H1 (cell line): ENCODE measurements around the gene KLC4. TPM values are rescaled to one million over a fixed set of nuclear protein-coding genes. Genes with fewer than 3 reads are reported as not detected.
A peak's percentile ranks its signal among the peaks of the same experiment; 100 is the strongest.

Experiments
- CTCF ChIA-PET: fragments of 300-600 bp; sonication (Branson Sonifier 250); formaldehyde crosslinking; loops from one replicate; lab custom pipeline; 2021; ENCODE audit not compliant: partially characterized antibody; lab: Charles Lee
- POLR2A ChIA-PET: fragments of 300-600 bp; sonication (Branson Sonifier 250); formaldehyde crosslinking; loops from one replicate; lab custom pipeline; 2021; ENCODE audit warnings: inconsistent platforms; ENCODE audit not compliant: partially characterized antibody; lab: Charles Lee
- DNase-seq, 2 experiments: peaks; one replicate each; pipeline versions ENCODE4 v3.0.0 to v3.0.0-alpha.2; 2010 to 2022; ENCODE audit warnings: low spot score in 2 of 2, low read depth in 1 of 2, mixed read lengths in 1 of 2
- FAIRE-seq: peaks from 2 replicates; lab custom pipeline; 2011; peaks lifted over from hg19 to GRCh38; lab: Jason Lieb, UNC
- H2AFZ ChIP-seq: 2 replicates; pipeline ENCODE4 v1.8.1; 2012; ENCODE audit warnings: low read length, inconsistent platforms
- H2AK5ac ChIP-seq: 2 replicates; pipeline ENCODE4 v1.6.1; 2013; ENCODE audit warnings: low read depth, low read length
- H2BK120ac ChIP-seq: replicated peaks from 2 replicates; pipeline ENCODE3; 2013; ENCODE audit warnings: low read depth, low read length, inconsistent platforms
- H2BK12ac ChIP-seq: 2 replicates; pipeline ENCODE4 v1.6.1; 2013; ENCODE audit warnings: low read depth, low read length
- H2BK15ac ChIP-seq: 2 replicates; pipeline ENCODE4 v1.6.1; 2013; ENCODE audit warnings: low read length
- H2BK20ac ChIP-seq: 2 replicates; pipeline ENCODE4 v1.6.1; 2013; ENCODE audit warnings: low read length
- H2BK5ac ChIP-seq: 2 replicates; pipeline ENCODE4 v1.6.1; 2013; ENCODE audit warnings: low read depth, low read length
- H3K14ac ChIP-seq: 2 replicates; pipeline ENCODE4 v1.6.1; 2013; ENCODE audit warnings: inconsistent platforms; ENCODE audit not compliant: insufficient read length
- H3K18ac ChIP-seq: 2 replicates; pipeline ENCODE4 v1.6.1; 2013; ENCODE audit warnings: low read length; ENCODE audit errors: extremely low read depth
- H3K23ac ChIP-seq: 2 replicates; pipeline ENCODE4 v1.6.1; 2013; ENCODE audit warnings: inconsistent platforms; ENCODE audit not compliant: insufficient read length
- H3K23me2 ChIP-seq: 2 replicates; pipeline ENCODE4 v1.6.1; 2013; ENCODE audit warnings: low read depth, low read length
- H3K27ac ChIP-seq: 2 replicates; pipeline ENCODE4 v1.6.1; 2011; ENCODE audit warnings: low read depth, low read length, inconsistent platforms
- H3K27me3 ChIP-seq, 4 experiments: replicated peaks in 1 of 4; 1 replicate in 1 of 4; 2 replicates in 3 of 4; pipeline versions ENCODE4 v1.6.1 to v1.8.1; 2011 to 2013; ENCODE audit warnings: low read length in 3 of 4, mild to moderate bottlenecking in 3 of 4, inconsistent platforms in 2 of 4, mixed read lengths in 2 of 4, moderate library complexity in 1 of 4; ENCODE audit not compliant: control insufficient read depth in 3 of 4, insufficient read depth in 3 of 4; ENCODE audit errors: extremely low read depth in 1 of 4
- H3K36me3 ChIP-seq, 4 experiments: 2 replicates each; pipeline versions ENCODE4 v1.6.1 to v1.8.1; 2011 to 2013; ENCODE audit warnings: mild to moderate bottlenecking in 4 of 4, low read length in 3 of 4, moderate library complexity in 2 of 4, control low read depth in 1 of 4, inconsistent platforms in 1 of 4; ENCODE audit not compliant: insufficient read depth in 4 of 4, control insufficient read depth in 2 of 4
- H3K4ac ChIP-seq: replicated peaks from 2 replicates; pipeline ENCODE3; 2013; ENCODE audit warnings: low read length, low read depth, mixed read lengths, inconsistent platforms; ENCODE audit not compliant: insufficient read length
- H3K4me1 ChIP-seq, 4 experiments: replicated peaks in 1 of 4; 1 replicate in 1 of 4; 2 replicates in 3 of 4; pipeline versions ENCODE4 v1.6.1 to v1.8.1; 2011 to 2013; ENCODE audit warnings: low read length in 3 of 4, inconsistent platforms in 2 of 4, mixed read lengths in 1 of 4; ENCODE audit not compliant: insufficient read depth in 4 of 4, control insufficient read depth in 3 of 4
- H3K4me2 ChIP-seq, 2 experiments: 2 replicates each; pipeline versions ENCODE4 v1.6.1 to v1.8.1; 2011 to 2013; ENCODE audit warnings: low read depth in 2 of 2, low read length in 2 of 2, control low read depth in 1 of 2, inconsistent platforms in 1 of 2, mild to moderate bottlenecking in 1 of 2; ENCODE audit not compliant: insufficient read depth in 1 of 2
- H3K4me3 ChIP-seq, 4 experiments: fragments of 200-600, 300-600 bp in 1 of 4; sonication (generic), shearing (Covaris generic), sonication (Bioruptor Twin) in 1 of 4; 2 replicates each; pipeline versions ENCODE4 v1.5.1 to v1.8.1; 2011 to 2016; ENCODE audit warnings: low read length in 4 of 4, low read depth in 3 of 4, control low read depth in 2 of 4, inconsistent platforms in 2 of 4, mild to moderate bottlenecking in 2 of 4, mixed read lengths in 1 of 4, moderate library complexity in 1 of 4; ENCODE audit not compliant: insufficient read depth in 2 of 4; ENCODE audit errors: extremely low read depth in 1 of 4
- H3K56ac ChIP-seq: replicated peaks from 2 replicates; pipeline ENCODE3; 2013; ENCODE audit warnings: low read depth, mild to moderate bottlenecking, mixed read lengths, low read length, inconsistent platforms; ENCODE audit not compliant: insufficient read length
- H3K79me1 ChIP-seq: 2 replicates; pipeline ENCODE4 v1.6.1; 2013; ENCODE audit warnings: low read depth, low read length, control low read depth
- H3K79me2 ChIP-seq, 2 experiments: 2 replicates each; pipeline versions ENCODE4 v1.6.1 to v1.8.1; 2012 to 2013; ENCODE audit warnings: low read length in 2 of 2, mild to moderate bottlenecking in 2 of 2, inconsistent platforms in 1 of 2; ENCODE audit not compliant: insufficient read depth in 2 of 2, control insufficient read depth in 1 of 2
- H3K9ac ChIP-seq, 4 experiments: replicated peaks in 1 of 4; 1 replicate in 1 of 4; 2 replicates in 3 of 4; pipeline versions ENCODE4 v1.6.1 to v1.8.1; 2011 to 2013; ENCODE audit warnings: low read depth in 3 of 4, low read length in 3 of 4, control low read depth in 2 of 4, mild to moderate bottlenecking in 2 of 4, moderate library complexity in 2 of 4, inconsistent platforms in 1 of 4; ENCODE audit errors: extremely low read depth in 1 of 4
- H3K9me3 ChIP-seq, 2 experiments: 2 replicates each; pipeline versions ENCODE4 v1.6.1 to v1.8.1; 2012 to 2013; ENCODE audit warnings: mild to moderate bottlenecking in 2 of 2, moderate library complexity in 2 of 2, control low read depth in 1 of 2, inconsistent platforms in 1 of 2, low read depth in 1 of 2, low read length in 1 of 2, mixed read lengths in 1 of 2; ENCODE audit not compliant: insufficient read depth in 2 of 2
- H4K20me1 ChIP-seq, 2 experiments: replicated peaks in 1 of 2; 2 replicates each; pipeline versions ENCODE3 to v1.8.1; 2011 to 2013; ENCODE audit warnings: inconsistent platforms in 2 of 2, low read length in 2 of 2, mild to moderate bottlenecking in 1 of 2; ENCODE audit not compliant: insufficient read depth in 2 of 2, control insufficient read depth in 1 of 2
- H4K5ac ChIP-seq: 2 replicates; pipeline ENCODE4 v1.6.1; 2013; ENCODE audit warnings: low read length, low read depth, mixed read lengths, inconsistent platforms; ENCODE audit not compliant: insufficient read length
- H4K8ac ChIP-seq: 2 replicates; pipeline ENCODE4 v1.8.0; 2013; ENCODE audit warnings: mild to moderate bottlenecking, moderate library complexity, low read length, inconsistent platforms; ENCODE audit not compliant: insufficient read depth; ENCODE audit errors: extremely low read depth
- H4K91ac ChIP-seq: replicated peaks from 2 replicates; pipeline ENCODE3; 2013; ENCODE audit warnings: low read length, mixed read lengths, inconsistent platforms; ENCODE audit not compliant: insufficient read length
- KDM1A ChIP-seq: fragments of 200-600, 300-600 bp; sonication (generic); IDR thresholded peaks from 2 replicates; pipeline ENCODE4 v1.7.1; 2016; ENCODE audit warnings: mild to moderate bottlenecking, low read length, borderline replicate concordance
- PHF8 ChIP-seq: fragments of 200-600 bp; sonication (generic); conservative IDR thresholded peaks from 2 replicates; pipeline ENCODE4 v1.7.1; 2012; ENCODE audit warnings: low read depth, mild to moderate bottlenecking, inconsistent platforms, low read length, moderate library complexity
- SAP30 ChIP-seq: fragments of 300-600 bp; sonication (generic); IDR thresholded peaks from 2 replicates; pipeline ENCODE4 v1.7.1; 2012; ENCODE audit warnings: low read length, moderate library complexity, mild to moderate bottlenecking, inconsistent platforms; ENCODE audit not compliant: insufficient read depth, insufficient replicate concordance
- SIN3A ChIP-seq, 2 experiments: IDR thresholded peaks in 1 of 2; conservative IDR thresholded peaks in 1 of 2; 2 replicates each; pipeline ENCODE4 v1.6.1; 2011 to 2012; ENCODE audit warnings: low read length in 2 of 2, improper control_type of control experiment in 1 of 2, low read depth in 1 of 2, mild to moderate bottlenecking in 1 of 2
- WGBS, 2 experiments: shearing (Covaris generic) in 1 of 2; methylation state at CpG; one replicate each; pipeline versions ENCODE4 v1.1.6 to v1.1.7; 2013 to 2015; ENCODE audit warnings: low lambda C conversion rate in 2 of 2, mixed read lengths in 2 of 2, inconsistent platforms in 1 of 2, low coverage in 1 of 2, missing lambda C conversion rate in 1 of 2; ENCODE audit not compliant: insufficient replicate concordance in 2 of 2, insufficient coverage in 1 of 2, insufficient read length in 1 of 2; ENCODE audit errors: extremely low coverage in 1 of 2, missing lambda C conversion rate in 1 of 2; 5-methylcytosine and 5-hydroxymethylcytosine counted together
- polyA plus RNA-seq, 7 experiments: library from polyadenylated mRNA; depleted of rRNA in 3 of 7; stranded (reverse) in 5 of 7; unstranded in 2 of 7; fragments of >200 nt in 5 of 7; fragments of 200-250 nt in 2 of 7; gene quantifications; 1 replicate in 5 of 7; 2 replicates in 1 of 7; 4 replicates in 1 of 7; pipeline versions ENCODE4 v1.2.1 to v1.2.3, GENCODE V29; 2011 to 2013; ENCODE audit warnings: missing spikeins in 2 of 7, mixed read lengths in 2 of 7
- total RNA-seq: library from RNA; stranded (reverse); fragmentation: NEBNext Ultra II Directional; extraction: Animal tissue kit (Norgen Biotek cat#: 25700); gene quantifications from 2 replicates; pipeline ENCODE4 v1.2.1, GENCODE V29; 2021

Gene KLC4
- total and polyA plus RNA-seq, 2 of the 8 experiments (the other 6 are each of a cell fraction or from before 2014, with no cell fraction given) = 15.7 to 28.5 TPM

DNA sequence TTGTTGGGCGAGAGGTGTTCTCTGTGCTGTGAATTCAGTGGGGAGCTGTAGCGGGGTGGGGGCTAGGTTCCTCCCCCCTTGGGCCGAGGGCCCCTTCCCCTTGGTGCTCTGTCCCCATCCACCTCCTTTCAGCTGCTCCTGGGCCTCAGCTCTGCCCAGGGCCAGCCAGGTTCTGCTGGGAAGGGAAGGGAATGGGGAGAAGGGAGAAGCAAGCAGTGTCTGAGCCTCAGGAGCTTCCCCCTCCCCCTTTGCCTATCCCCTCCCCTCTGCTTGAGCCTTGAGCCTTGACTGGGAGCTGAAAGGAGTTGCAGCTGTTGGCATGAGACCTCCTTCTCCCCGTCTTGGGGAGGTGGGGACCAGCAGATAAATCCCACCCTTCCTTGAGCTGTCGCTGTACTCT, 38.6 kb upstream of the KLC4 start:
- peaks cover 0 to 5% (median 1%) of the 10 kb centered on the region in 4 experiments; a peak in 4 of 7 replicates for H3K4me1 ChIP-seq
- peak overlapping the region; percentile 74 for H4K5ac ChIP-seq
- peak overlapping the region; percentile 85 for H2BK5ac ChIP-seq
- peaks cover 9% of the 10 kb centered on the region; the same call in 1 of the 2 replicates for H3K79me1 ChIP-seq
- CTCF ChIA-PET = interaction anchor here (0.7 to 5.6 kb wide), 9 partner anchors 8 to 145 kb away, joined by 3 to 33 read pairs (median 3); no protein-coding TSS in a partner anchor
- H3K36me3 ChIP-seq = peaks cover 17 to 42% (median 30%) of the 10 kb centered on the region in 4 experiments
- H4K20me1 ChIP-seq = peaks cover 0 to 2% of the 10 kb centered on the region in 2 experiments
- no peak overlapping the region for H2AK5ac ChIP-seq
- H2BK120ac ChIP-seq = no peak overlapping the region
- H3K14ac ChIP-seq = no peak overlapping the region
- H3K56ac ChIP-seq = no peak overlapping the region
- H3K27me3 ChIP-seq = no peaks in the 10 kb centered on the region
- H2BK20ac ChIP-seq = 0 out of 2 replicates have a peak overlapping the region, but pooled peaks have one; percentile 21
- H3K79me2 ChIP-seq = peaks cover 0 to 45% of the 10 kb centered on the region in 2 experiments; a peak in 3 of 4 replicates
- peaks cover 6% of the 10 kb centered on the region; the same call in 1 of the 2 replicates for H3K23me2 ChIP-seq
- no peak overlapping the region; the same call in 1 of the 2 replicates for H4K8ac ChIP-seq
- H3K27ac ChIP-seq = peak overlapping the region; percentile 21; the same call in 1 of the 2 replicates
- DNase-seq (peak in 1 of 2 experiments; percentile 61), FAIRE-seq (no peak)
- no peak overlapping the region for H2AFZ ChIP-seq
- H3K4me3 ChIP-seq = peak overlapping the region; percentile 93 to 99 (median 96); a peak in 7 of 8 replicates
- peak overlapping the region; percentile 12; the same call in 1 of the 2 replicates for H2BK15ac ChIP-seq
- no peak overlapping the region for H3K23ac ChIP-seq
- TF ChIP-seq SIN3A (conservative IDR thresholded peaks at IDR 0.05 in 1 of 2, IDR thresholded peaks at IDR 0.05 in 1 of 2; ENCODE audit: low read depth in 1 of 2, low read length in 2 of 2) (0 out of 4 replicates have a peak, but pooled peaks of 1 of the 2 experiments have one; percentile 66), SAP30 (peak; percentile 32), KDM1A (no peak), PHF8 (no peak)
- POLR2A ChIA-PET = interaction anchor here (0.7 to 27.9 kb wide), 17 partner anchors 10 to 226 kb away, joined by 3 to 584 read pairs (median 5); partner anchors contain the start of genes CUL7, KLC4, MRPL2 and PEX6
- H4K91ac ChIP-seq = no peak overlapping the region
- H3K4me2 ChIP-seq = peak overlapping the region; percentile 45 to 89
- 36% methylated on average over 3 of the region's 5 CpGs; no CpG with 5 or more reads in 1 of the 2 experiments for WGBS, 2 experiments
- H3K4ac ChIP-seq = no peak overlapping the region
- H2BK12ac ChIP-seq = no peak overlapping the region
- H3K9me3 ChIP-seq = no peaks in the 10 kb centered on the region
- peak overlapping the region in 3 of 4 experiments; percentile 39 to 91 (median 90); a peak in 4 of 7 replicates for H3K9ac ChIP-seq
- no peak overlapping the region for H3K18ac ChIP-seq
